ENCODE results near the gene FHL5.

GRCh38 chr6:96575359-96575758 lies 12.4 kb downstream of the FHL5 start:
- TF ChIP-seq CTCF (IDR thresholded peaks at IDR 0.05; ENCODE audit: low read depth, low read length) (no peak), EZH2phosphoT487 (IDR thresholded peaks at IDR 0.05; ENCODE audit: low read depth) (no peak)

Measured in OCI-LY3 (cell line).